Activated CD4-positive, alpha-beta memory T cell treated with anti-CD3 and anti-CD28 coated beads, Interleukin-2, amount 10 ng/mL, durations not matched to agents 7 days and 5 days (primary cell): ENCODE results near the gene DOK3. TPM values are rescaled to one million over a fixed set of nuclear protein-coding genes. Genes with fewer than 3 reads are reported as not detected.
"Not testable (repeated sequence)": the region's sequence is repeated elsewhere in the genome, so short reads cannot be mapped to it uniquely, and the experiment has no call there.

Experiments used
- CTCF ChIA-PET: fragments of 350-600 bp; sonication (Branson Sonifier 250); formaldehyde crosslinking; loops from one replicate; lab custom pipeline; 2021; ENCODE audit warnings: antibody characterized with exemption, inconsistent platforms; lab: Charles Lee
- POLR2A ChIA-PET: fragments of 350-600 bp; sonication (Branson Sonifier 250); formaldehyde crosslinking; loops from one replicate; lab custom pipeline; 2021; ENCODE audit warnings: antibody characterized with exemption; lab: Charles Lee
- DNase-seq: peaks from one replicate; pipeline ENCODE4 v3.0.0-alpha.2; 2020
- H3K27ac Mint-ChIP-seq: one replicate; pipeline ENCODE4 v1.8.0; 2021; ENCODE audit warnings: mild to moderate bottlenecking, mixed read lengths
- H3K27me3 Mint-ChIP-seq: one replicate; pipeline ENCODE4 v1.8.0; 2021; ENCODE audit warnings: mixed read lengths
- H3K36me3 Mint-ChIP-seq: one replicate; pipeline ENCODE4 v1.8.0; 2021; ENCODE audit warnings: low read depth, mixed read lengths
- H3K4me1 Mint-ChIP-seq: one replicate; pipeline ENCODE4 v1.8.0; 2021; ENCODE audit warnings: mixed read lengths
- H3K4me3 Mint-ChIP-seq: one replicate; pipeline ENCODE4 v1.8.0; 2021; ENCODE audit warnings: mild to moderate bottlenecking, mixed read lengths
- H3K9me3 Mint-ChIP-seq: one replicate; pipeline ENCODE4 v1.8.0; 2021; ENCODE audit warnings: mixed read lengths
- total RNA-seq, 2 experiments: library from RNA; stranded (reverse); gene quantifications; one replicate each; pipeline ENCODE4 v1.2.3, GENCODE V29; 2021

Gene DOK3
- total RNA-seq, 2 experiments from 2014 or later = 2.4 TPM

GRCh38 chr5:177491983-177492746 lies 17.5 kb downstream of the DOK3 start:
- ChIA-PET CTCF (interaction anchor here (1.0 to 3.5 kb wide), 5 partner anchors 14 to 182 kb away, joined by 3 to 22 read pairs (median 9); no protein-coding TSS in a partner anchor), POLR2A (interaction anchor here (0.7 to 1.4 kb wide), 4 partner anchors 18 to 180 kb away, joined by 3 to 5 read pairs (median 4); partner anchors contain the start of gene MXD3)
- no peaks in the 10 kb centered on the region for H3K9me3 Mint-ChIP-seq

GRCh38 chr5:177491429-177491945 lies 18.1 kb downstream of the DOK3 start:
- ChIA-PET CTCF (no interaction called here), POLR2A (no interaction called here)
- Mint-ChIP-seq H3K27me3 (no peaks in the 10 kb centered on the region), H3K4me3 (no peak overlapping the region), H3K9me3 (no peaks in the 10 kb centered on the region), H3K4me1 (peaks cover 44% of the 10 kb centered on the region), H3K27ac (no peak overlapping the region), H3K36me3 (peaks cover 40% of the 10 kb centered on the region)
- DNase-seq = peak; percentile 43

More at GRCh38 chr5:177491983-177492746, 17.5 kb downstream of the DOK3 start:
- peaks cover 38% of the 10 kb centered on the region for H3K36me3 Mint-ChIP-seq
- no peak overlapping the region for H3K4me3 Mint-ChIP-seq
- no peak overlapping the region for H3K27ac Mint-ChIP-seq
- H3K4me1 Mint-ChIP-seq = peaks cover 44% of the 10 kb centered on the region
- no peaks in the 10 kb centered on the region for H3K27me3 Mint-ChIP-seq
- no peak for DNase-seq

GRCh38 chr5:177490992-177491391 lies 18.6 kb downstream of the DOK3 start:
- DNase-seq = no peak
- H3K4me1 Mint-ChIP-seq = peaks cover 39% of the 10 kb centered on the region
- no peak overlapping the region for H3K4me3 Mint-ChIP-seq
- H3K9me3 Mint-ChIP-seq = no peaks in the 10 kb centered on the region
- H3K36me3 Mint-ChIP-seq = peaks cover 43% of the 10 kb centered on the region
- H3K27ac Mint-ChIP-seq = no peak overlapping the region
- ChIA-PET CTCF (interaction anchor here (1.2 kb wide), 1 partner anchor 33 kb away, joined by 4 read pairs; no protein-coding TSS in a partner anchor), POLR2A (no interaction called here)
- no peaks in the 10 kb centered on the region for H3K27me3 Mint-ChIP-seq

- Mint-ChIP-seq H3K27me3 (no peaks in the 10 kb centered on the region), H3K4me1 (peaks cover 34% of the 10 kb centered on the region), H3K27ac (no peak overlapping the region), H3K4me3 (no peak overlapping the region), H3K36me3 (peaks cover 43% of the 10 kb centered on the region), H3K9me3 (no peaks in the 10 kb centered on the region)
- CTCF ChIA-PET = interaction anchor here (0.7 to 1.2 kb wide), 4 partner anchors 27 to 110 kb away, joined by 3 to 4 read pairs (median 4); no protein-coding TSS in a partner anchor
- POLR2A ChIA-PET = interaction anchor here (1.2 kb wide), 1 partner anchor 18 kb away, joined by 5 read pairs; no protein-coding TSS in a partner anchor
- no peak for DNase-seq
These were observed 19.2 kb downstream of the DOK3 start for GRCh38 chr5:177490311-177490991.

GRCh38 chr5:177489119-177489716 lies 20.4 kb downstream of the DOK3 start:
- Mint-ChIP-seq H3K27ac (no peak overlapping the region), H3K4me1 (peaks cover 24% of the 10 kb centered on the region), H3K9me3 (no peaks in the 10 kb centered on the region), H3K27me3 (no peaks in the 10 kb centered on the region), H3K36me3 (peaks cover 49% of the 10 kb centered on the region), H3K4me3 (no peak overlapping the region)
- ChIA-PET CTCF (interaction anchor here (1.1 to 1.6 kb wide), 5 partner anchors 9 to 586 kb away, joined by 3 to 5 read pairs (median 3); partner anchors contain the start of gene PDLIM7), POLR2A (interaction anchor here (1.2 kb wide), 1 partner anchor 17 kb away, joined by 5 read pairs; no protein-coding TSS in a partner anchor)
- no peak for DNase-seq

GRCh38 chr5:177487975-177488374 lies 21.7 kb downstream of the DOK3 start:
- H3K4me1 Mint-ChIP-seq = peaks cover 12% of the 10 kb centered on the region
- DNase-seq = no peak
- no peak overlapping the region for H3K27ac Mint-ChIP-seq
- H3K27me3 Mint-ChIP-seq = no peaks in the 10 kb centered on the region
- no peak overlapping the region for H3K4me3 Mint-ChIP-seq
- ChIA-PET POLR2A (no interaction called here), CTCF (interaction anchor here (0.6 to 1.6 kb wide), 5 partner anchors 10 to 587 kb away, joined by 3 to 5 read pairs (median 3); partner anchors contain the start of gene PDLIM7)
- H3K36me3 Mint-ChIP-seq = peaks cover 44% of the 10 kb centered on the region
- H3K9me3 Mint-ChIP-seq = no peaks in the 10 kb centered on the region

GRCh38 chr5:177487144-177487543 lies 22.5 kb downstream of the DOK3 start:
- H3K9me3 Mint-ChIP-seq = no peaks in the 10 kb centered on the region
- no peak overlapping the region for H3K27ac Mint-ChIP-seq
- POLR2A ChIA-PET = no interaction called here
- no peak for DNase-seq
- H3K36me3 Mint-ChIP-seq = peaks cover 39% of the 10 kb centered on the region
- CTCF ChIA-PET = interaction anchor here (0.7 to 1.2 kb wide), 2 partner anchors 23 to 30 kb away, joined by 3 read pairs; no protein-coding TSS in a partner anchor
- H3K4me1 Mint-ChIP-seq = peaks cover 7% of the 10 kb centered on the region
- no peaks in the 10 kb centered on the region for H3K27me3 Mint-ChIP-seq
- no peak overlapping the region for H3K4me3 Mint-ChIP-seq

GRCh38 chr5:177486256-177486655 lies 23.4 kb downstream of the DOK3 start:
- H3K27ac Mint-ChIP-seq = no peak overlapping the region
- no peak overlapping the region for H3K4me3 Mint-ChIP-seq
- DNase-seq = no peak
- no peaks in the 10 kb centered on the region for H3K27me3 Mint-ChIP-seq
- peaks cover 37% of the 10 kb centered on the region for H3K36me3 Mint-ChIP-seq
- H3K9me3 Mint-ChIP-seq = no peaks in the 10 kb centered on the region
- ChIA-PET CTCF (interaction anchor here (1.2 kb wide), 1 partner anchor 22 kb away, joined by 3 read pairs; no protein-coding TSS in a partner anchor), POLR2A (no interaction called here)
- peaks cover 7% of the 10 kb centered on the region for H3K4me1 Mint-ChIP-seq

- H3K27ac Mint-ChIP-seq, H3K9me3 Mint-ChIP-seq, H3K27me3 Mint-ChIP-seq, H3K4me3 Mint-ChIP-seq, CTCF ChIA-PET, H3K4me1 Mint-ChIP-seq, DNase-seq: not testable (repeated sequence)
- POLR2A ChIA-PET = interaction anchor here (0.8 kb wide), 1 partner anchor 108 kb away, joined by 3 read pairs; no protein-coding TSS in a partner anchor
- peaks cover 32% of the 10 kb centered on the region for H3K36me3 Mint-ChIP-seq
These were observed 23.9 kb downstream of the DOK3 start for GRCh38 chr5:177485753-177486152.

- no peak overlapping the region for H3K4me3 Mint-ChIP-seq
- H3K36me3 Mint-ChIP-seq = peaks cover 25% of the 10 kb centered on the region
- ChIA-PET POLR2A (interaction anchor here (0.8 kb wide), 1 partner anchor 107 kb away, joined by 3 read pairs; no protein-coding TSS in a partner anchor), CTCF (no interaction called here)
- no peaks in the 10 kb centered on the region for H3K9me3 Mint-ChIP-seq
- no peak for DNase-seq
- H3K27ac Mint-ChIP-seq = no peak overlapping the region
- H3K27me3 Mint-ChIP-seq = no peaks in the 10 kb centered on the region
- peaks cover 1% of the 10 kb centered on the region for H3K4me1 Mint-ChIP-seq
These were observed 24.6 kb downstream of the DOK3 start for GRCh38 chr5:177484902-177485549.

GRCh38 chr5:177483994-177484901 lies 25.4 kb downstream of the DOK3 start:
- no peaks in the 10 kb centered on the region for H3K9me3 Mint-ChIP-seq
- no peak overlapping the region for H3K4me3 Mint-ChIP-seq
- ChIA-PET CTCF (no interaction called here), POLR2A (no interaction called here)
- DNase-seq = no peak
- peaks cover 9% of the 10 kb centered on the region for H3K4me1 Mint-ChIP-seq
- H3K27ac Mint-ChIP-seq = no peak overlapping the region
- no peaks in the 10 kb centered on the region for H3K27me3 Mint-ChIP-seq
- peaks cover 26% of the 10 kb centered on the region for H3K36me3 Mint-ChIP-seq
